ENCODE measurements around the gene EAF1. TPM values are rescaled to one million over a fixed set of nuclear protein-coding genes. Genes with fewer than 3 reads are reported as not detected.

Gene EAF1
- total and polyA plus RNA-seq, 4 experiments from 2014 or later: 8.9 to 19.7 (median 16.3) TPM

- H3K9me3 Mint-ChIP-seq: no peaks in the 10 kb centered on the region
- no peaks in the 10 kb centered on the region for H3K9me3 ChIP-seq (ENCODE audit: control insufficient read depth in 1 of 2, low read length in 2 of 2)
- peaks cover 14 to 27% (median 22%) of the 10 kb centered on the region in 4 donors for H3K4me1 Mint-ChIP-seq
- H3K27ac Mint-ChIP-seq: peak overlapping the region in 3 of 7 donors; percentile 43 to 65 (median 59)
- no peak for DNase-seq
- intact Hi-C loops (cut with micrococcal nuclease): no loop called here
- peaks cover 66% of the 10 kb centered on the region for H3K36me3 ChIP-seq (ENCODE audit: insufficient read depth, low read length)
- POLR2A ChIA-PET (ENCODE audit: partially characterized antibody): interaction anchor here (0.9 kb wide), 1 partner anchor 8 kb away, joined by 3 read pairs; no protein-coding TSS in a partner anchor
- no peak overlapping the region for H3K4me3 Mint-ChIP-seq
- no peaks in the 10 kb centered on the region for H3K27me3 Mint-ChIP-seq
- peaks cover 64 to 86% of the 10 kb centered on the region in 2 donors for H3K36me3 Mint-ChIP-seq
- CTCF ChIA-PET (ENCODE audit: partially characterized antibody): no interaction called here
- no peak overlapping the region for H3K27ac ChIP-seq (ENCODE audit: low read depth, low read length)
- peaks cover 13% of the 10 kb centered on the region for H3K4me1 ChIP-seq (ENCODE audit: insufficient read depth, low read length)
- no peak overlapping the region for H3K4me3 ChIP-seq (ENCODE audit: low read length in 2 of 2)
- no peaks in the 10 kb centered on the region for H3K27me3 ChIP-seq (ENCODE audit: insufficient read depth, low read length)
Observed at GRCh38 chr3:15436246-15436645, 8.8 kb downstream of the EAF1 start.

- H3K4me1 ChIP-seq (ENCODE audit: insufficient read depth, low read length): no peaks in the 10 kb centered on the region
- Mint-ChIP-seq H3K9me3 (no peaks in the 10 kb centered on the region), H3K4me3 (no peak overlapping the region), H3K36me3 (peaks cover 71 to 88% of the 10 kb centered on the region in 2 donors), H3K27ac (peak overlapping the region in 2 of 7 donors; percentile 61 to 77), H3K4me1 (peaks cover 10 to 19% (median 15%) of the 10 kb centered on the region in 4 donors), H3K27me3 (no peaks in the 10 kb centered on the region)
- H3K9me3 ChIP-seq (ENCODE audit: control insufficient read depth in 1 of 2, low read length in 2 of 2): no peaks in the 10 kb centered on the region
- no peak overlapping the region for H3K27ac ChIP-seq (ENCODE audit: low read depth, low read length)
- no peak for DNase-seq
- POLR2A ChIA-PET (ENCODE audit: partially characterized antibody): no interaction called here
- H3K4me3 ChIP-seq (ENCODE audit: low read length in 2 of 2): no peak overlapping the region
- intact Hi-C loops (cut with micrococcal nuclease): no loop called here
- no peaks in the 10 kb centered on the region for H3K27me3 ChIP-seq (ENCODE audit: insufficient read depth, low read length)
- CTCF ChIA-PET (ENCODE audit: partially characterized antibody): no interaction called here
- peaks cover 65% of the 10 kb centered on the region for H3K36me3 ChIP-seq (ENCODE audit: insufficient read depth, low read length)
Observed at GRCh38 chr3:15438983-15439382, 11.6 kb downstream of the EAF1 start.

GRCh38 chr3:15439476-15439875, 12.1 kb downstream of the EAF1 start:
- ChIA-PET POLR2A (ENCODE audit: partially characterized antibody) (no interaction called here), CTCF (ENCODE audit: partially characterized antibody) (no interaction called here)
- Mint-ChIP-seq H3K27ac (peak overlapping the region in 3 of 7 donors; percentile 17 to 88 (median 48)), H3K27me3 (no peaks in the 10 kb centered on the region), H3K36me3 (peaks cover 71 to 84% of the 10 kb centered on the region in 2 donors), H3K4me1 (peaks cover 10 to 19% (median 15%) of the 10 kb centered on the region in 4 donors), H3K9me3 (no peaks in the 10 kb centered on the region), H3K4me3 (no peak overlapping the region)
- no peaks in the 10 kb centered on the region for H3K9me3 ChIP-seq (ENCODE audit: control insufficient read depth in 1 of 2, low read length in 2 of 2)
- no peak for DNase-seq
- no peaks in the 10 kb centered on the region for H3K4me1 ChIP-seq (ENCODE audit: insufficient read depth, low read length)
- H3K4me3 ChIP-seq (ENCODE audit: low read length in 2 of 2): no peak overlapping the region
- H3K27ac ChIP-seq (ENCODE audit: low read depth, low read length): no peak overlapping the region
- H3K36me3 ChIP-seq (ENCODE audit: insufficient read depth, low read length): peaks cover 60% of the 10 kb centered on the region
- no peaks in the 10 kb centered on the region for H3K27me3 ChIP-seq (ENCODE audit: insufficient read depth, low read length)
- intact Hi-C loops (cut with micrococcal nuclease): no loop called here

GRCh38 chr3:15440891-15441290, 13.5 kb downstream of the EAF1 start:
- no peaks in the 10 kb centered on the region for H3K4me1 ChIP-seq (ENCODE audit: insufficient read depth, low read length)
- CTCF ChIA-PET (ENCODE audit: partially characterized antibody): interaction anchor here (1.0 kb wide), 1 partner anchor 238 kb away, joined by 3 read pairs; no protein-coding TSS in a partner anchor
- intact Hi-C loops (cut with micrococcal nuclease): no loop called here

GRCh38 chr3:15443826-15444524, 16.6 kb downstream of the EAF1 start:
- Mint-ChIP-seq H3K4me3 (no peak overlapping the region), H3K4me1 (peaks cover 7 to 19% (median 14%) of the 10 kb centered on the region in 4 donors), H3K27ac (peak overlapping the region in 2 of 7 donors; percentile 9 to 18), H3K9me3 (no peaks in the 10 kb centered on the region), H3K27me3 (no peaks in the 10 kb centered on the region), H3K36me3 (peaks cover 47 to 59% of the 10 kb centered on the region in 2 donors)
- Histone ChIP-seq H3K4me1 (ENCODE audit: insufficient read depth, low read length) (no peaks in the 10 kb centered on the region), H3K27ac (ENCODE audit: low read depth, low read length) (no peak overlapping the region), H3K4me3 (ENCODE audit: low read length in 2 of 2) (no peak overlapping the region), H3K27me3 (ENCODE audit: insufficient read depth, low read length) (no peaks in the 10 kb centered on the region), H3K9me3 (ENCODE audit: control insufficient read depth in 1 of 2, low read length in 2 of 2) (no peaks in the 10 kb centered on the region), H3K36me3 (ENCODE audit: insufficient read depth, low read length) (peaks cover 27% of the 10 kb centered on the region)
- intact Hi-C loops (cut with micrococcal nuclease): no loop called here
- POLR2A ChIA-PET (ENCODE audit: partially characterized antibody): interaction anchor here (0.9 to 2.2 kb wide), 2 partner anchors 17 to 158 kb away, joined by 4 to 6 read pairs; partner anchors contain the start of genes EAF1 and METTL6
- no peak for DNase-seq
- CTCF ChIA-PET (ENCODE audit: partially characterized antibody): interaction anchor here (0.6 to 1.4 kb wide), 4 partner anchors 10 to 113 kb away, joined by 3 to 5 read pairs (median 3); no protein-coding TSS in a partner anchor

More at GRCh38 chr3:15440891-15441290, 13.5 kb downstream of the EAF1 start:
- no peaks in the 10 kb centered on the region for H3K9me3 ChIP-seq (ENCODE audit: control insufficient read depth in 1 of 2, low read length in 2 of 2)
- no peak overlapping the region for H3K4me3 Mint-ChIP-seq
- no peaks in the 10 kb centered on the region for H3K27me3 ChIP-seq (ENCODE audit: insufficient read depth, low read length)
- peaks cover 46% of the 10 kb centered on the region for H3K36me3 ChIP-seq (ENCODE audit: insufficient read depth, low read length)
- H3K27ac ChIP-seq (ENCODE audit: low read depth, low read length): no peak overlapping the region
- no peak for DNase-seq
- no peaks in the 10 kb centered on the region for H3K27me3 Mint-ChIP-seq
- H3K27ac Mint-ChIP-seq: peak overlapping the region in 6 of 7 donors; percentile 30 to 83 (median 72)
- no peaks in the 10 kb centered on the region for H3K9me3 Mint-ChIP-seq
- H3K4me1 Mint-ChIP-seq: peaks cover 8 to 19% (median 15%) of the 10 kb centered on the region in 4 donors
- POLR2A ChIA-PET (ENCODE audit: partially characterized antibody): no interaction called here
- no peak overlapping the region for H3K4me3 ChIP-seq (ENCODE audit: low read length in 2 of 2)
- peaks cover 69 to 80% of the 10 kb centered on the region in 2 donors for H3K36me3 Mint-ChIP-seq

GRCh38 chr3:15449489-15450224, 22.3 kb downstream of the EAF1 start:
- no peaks in the 10 kb centered on the region for H3K4me1 ChIP-seq (ENCODE audit: insufficient read depth, low read length)
- Mint-ChIP-seq H3K4me3 (no peak overlapping the region), H3K27me3 (no peaks in the 10 kb centered on the region), H3K9me3 (no peaks in the 10 kb centered on the region), H3K36me3 (peaks cover 11 to 26% of the 10 kb centered on the region in 2 donors), H3K27ac (peak overlapping the region in 1 of 7 donors; percentile 12), H3K4me1 (no peaks in the 10 kb centered on the region)
- intact Hi-C loops (cut with micrococcal nuclease): no loop called here
- no peaks in the 10 kb centered on the region for H3K9me3 ChIP-seq (ENCODE audit: control insufficient read depth in 1 of 2, low read length in 2 of 2)
- H3K27me3 ChIP-seq (ENCODE audit: insufficient read depth, low read length): no peaks in the 10 kb centered on the region
- no peak for DNase-seq
- no peak overlapping the region for H3K27ac ChIP-seq (ENCODE audit: low read depth, low read length)
- H3K36me3 ChIP-seq (ENCODE audit: insufficient read depth, low read length): no peaks in the 10 kb centered on the region
- no peak overlapping the region for H3K4me3 ChIP-seq (ENCODE audit: low read length in 2 of 2)
- ChIA-PET POLR2A (ENCODE audit: partially characterized antibody) (no interaction called here), CTCF (ENCODE audit: partially characterized antibody) (interaction anchor here (1.5 kb wide), 1 partner anchor 107 kb away, joined by 3 read pairs; no protein-coding TSS in a partner anchor)
